ENCODE data around the gene CDK9. TPM values are rescaled to one million over a fixed set of nuclear protein-coding genes. Genes with fewer than 3 reads are reported as not detected.
"Not testable (repeated sequence)": the region's sequence is repeated elsewhere in the genome, so short reads cannot be mapped to it uniquely, and the experiment has no call there.

CDK9 gene
- polyA plus RNA-seq, 1 donor, result 58.7 TPM

DNA sequence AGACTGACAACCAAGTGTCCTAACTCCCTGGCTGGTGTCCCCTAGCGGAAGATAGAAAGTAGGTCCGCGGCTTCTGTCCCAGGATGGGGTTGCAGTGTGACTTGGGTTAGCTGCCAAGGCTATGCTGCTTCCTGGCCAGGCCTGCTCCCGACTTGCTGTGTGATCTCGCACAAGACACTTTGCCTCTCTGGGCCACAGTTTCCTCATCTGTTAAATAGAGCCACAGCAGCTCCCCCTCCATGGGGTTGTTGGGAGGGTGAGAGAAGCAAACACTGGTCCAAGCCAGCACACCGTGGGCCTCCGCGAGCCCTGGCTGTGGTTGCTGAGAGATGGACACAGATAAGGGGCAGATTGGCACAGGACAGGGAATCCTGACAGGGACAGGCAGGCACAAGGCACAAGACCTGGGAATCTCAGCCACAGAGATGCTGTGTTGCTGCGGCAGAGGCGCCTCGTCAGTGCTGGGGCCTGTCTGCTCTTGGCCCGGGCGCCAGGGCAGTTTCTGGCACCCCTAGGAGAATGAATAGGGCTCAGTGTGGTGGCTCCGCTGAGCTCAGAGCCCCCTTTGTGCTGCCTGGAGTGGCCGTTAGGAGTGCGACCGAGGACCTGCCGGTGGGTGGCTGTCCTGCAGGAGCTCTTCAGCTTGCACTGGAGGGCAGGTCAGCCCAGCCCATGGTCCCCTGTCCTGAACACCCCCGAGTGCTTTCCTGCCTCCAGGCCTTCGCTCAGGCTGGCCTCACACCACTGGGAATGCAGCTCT is 5.5 kb upstream of the CDK9 start:
- DNase-seq, result no peak

DNA sequence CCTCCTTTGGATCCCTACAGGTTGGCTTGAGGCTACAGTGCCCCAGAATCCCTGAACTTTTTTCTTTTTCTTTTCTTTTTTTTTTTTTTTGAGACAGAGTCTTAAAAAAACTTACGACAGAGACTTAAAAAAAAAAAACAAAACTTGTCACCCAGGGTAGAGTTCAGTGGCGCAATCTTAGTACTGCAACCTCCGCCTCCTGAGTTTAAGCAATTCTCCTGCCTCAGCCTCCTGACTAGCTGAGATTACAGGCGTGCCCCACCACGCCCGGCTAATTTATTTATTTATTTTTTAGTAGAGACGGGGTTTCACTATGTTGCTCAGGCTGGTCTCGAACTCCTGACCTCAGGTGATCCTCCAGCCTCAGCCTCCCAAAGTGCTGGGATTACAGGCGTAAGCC is 4.9 kb upstream of the CDK9 start:
- not testable (repeated sequence) for DNase-seq

DNA sequence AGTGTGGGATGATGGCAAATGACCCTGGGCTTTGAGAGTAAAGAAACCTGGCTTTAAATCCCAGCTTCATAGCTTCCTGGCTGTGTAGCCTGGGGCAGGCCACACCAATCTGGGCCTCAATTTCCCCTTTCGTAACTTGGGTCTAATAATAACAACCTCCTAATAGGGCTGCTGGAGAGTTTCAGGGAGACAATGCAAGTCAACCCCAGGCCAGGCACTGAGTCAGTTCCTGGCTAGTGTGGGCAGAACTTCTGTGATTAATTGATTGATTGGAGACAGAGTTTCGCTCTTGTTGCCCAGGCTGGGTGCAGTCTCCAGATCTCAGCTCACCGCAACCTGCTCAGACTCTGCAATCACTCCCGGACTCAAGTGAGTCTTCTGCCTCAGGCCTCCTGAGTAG is 4.0 kb upstream of the CDK9 start:
- no peak for DNase-seq

DNA sequence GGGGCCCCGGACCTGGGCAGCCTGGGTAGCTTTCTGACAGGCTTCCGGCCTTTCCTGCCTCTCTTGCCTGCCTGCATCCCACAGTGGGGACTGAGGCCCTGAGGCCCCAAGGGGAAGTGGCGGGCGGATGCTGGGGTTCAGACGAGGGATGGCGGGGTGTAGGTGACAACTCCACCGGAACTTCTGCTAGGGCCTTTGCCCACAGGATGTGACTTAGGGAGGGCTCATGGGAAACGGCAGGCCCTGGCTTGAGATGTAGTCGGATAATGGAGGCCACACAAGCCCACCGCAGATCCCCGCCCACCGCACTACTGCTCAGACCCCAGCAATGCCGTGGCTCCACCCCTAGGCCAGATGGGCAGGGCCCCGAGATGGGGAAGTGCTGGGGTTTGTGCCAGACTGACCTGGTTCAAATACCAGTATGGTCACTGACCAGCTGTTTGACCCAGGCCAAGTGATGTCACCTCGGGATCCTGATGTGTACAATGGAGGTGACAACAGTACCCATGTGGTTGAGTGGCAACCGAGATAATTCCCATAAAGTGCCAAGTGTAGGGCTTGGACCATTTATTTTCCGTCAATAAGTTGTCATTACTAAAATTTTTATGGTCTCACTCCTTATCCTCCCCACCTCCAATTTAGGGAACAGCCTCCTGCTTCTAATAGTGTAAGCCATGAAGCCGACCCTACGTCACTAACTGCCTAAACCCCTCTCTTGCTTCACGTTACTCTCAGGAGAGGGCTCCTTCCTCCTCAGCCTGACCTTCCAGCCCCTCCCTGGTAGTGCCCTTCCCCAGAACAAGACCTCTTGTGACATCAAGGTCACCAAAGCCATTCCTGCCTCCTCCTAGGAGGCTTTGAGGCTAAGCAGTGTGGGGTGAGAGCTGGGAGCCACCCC is 2.5 kb upstream of the CDK9 start:
- DNase-seq, result no peak

DNA sequence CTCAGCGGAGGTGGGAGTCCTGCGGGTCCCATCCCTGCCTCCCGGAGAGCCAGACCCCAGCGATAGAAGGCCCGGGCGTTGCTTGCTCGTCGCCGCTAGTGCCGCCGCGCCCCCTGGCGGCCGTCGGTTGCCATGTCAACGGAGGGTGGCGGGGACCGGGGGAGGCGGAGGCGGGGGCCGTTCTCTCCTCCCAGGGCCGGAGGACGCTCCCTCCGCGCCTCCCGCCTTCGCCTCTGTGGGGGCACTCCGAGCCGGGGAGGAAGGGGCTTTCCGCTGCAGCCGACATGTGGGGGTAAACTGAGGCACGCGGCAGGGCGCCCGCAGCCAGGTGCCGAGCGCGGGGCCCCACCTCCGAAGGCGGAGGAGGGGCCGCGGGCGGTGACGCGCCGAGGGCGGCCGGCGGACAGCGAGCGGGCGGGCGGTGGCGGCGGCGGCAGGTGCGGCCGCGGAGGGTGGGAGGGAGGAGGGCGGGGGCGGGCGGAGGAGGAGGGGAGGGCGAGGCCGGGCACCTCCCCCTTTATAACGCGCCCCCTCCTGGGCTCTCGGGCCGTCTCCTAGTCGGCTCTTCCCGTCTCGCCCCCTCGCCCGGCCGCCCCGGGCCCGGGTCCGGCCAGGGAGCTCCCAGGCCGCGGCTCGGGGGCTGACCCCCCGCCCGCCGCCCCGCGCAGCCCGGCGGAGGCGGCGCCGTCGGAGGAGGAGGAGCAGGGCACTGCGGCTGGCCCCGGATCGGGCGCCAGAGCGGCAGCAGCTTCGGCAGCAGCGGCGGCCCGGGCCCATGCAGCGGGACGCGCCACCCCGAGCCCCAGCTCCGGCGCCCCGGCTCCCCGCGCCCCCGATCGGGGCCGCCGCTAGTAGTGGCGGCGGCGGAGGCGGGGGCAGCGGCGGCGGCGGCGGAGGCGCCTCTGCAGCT is 556 bp upstream of the CDK9 start:
- peak; percentile 91 for DNase-seq

DNA sequence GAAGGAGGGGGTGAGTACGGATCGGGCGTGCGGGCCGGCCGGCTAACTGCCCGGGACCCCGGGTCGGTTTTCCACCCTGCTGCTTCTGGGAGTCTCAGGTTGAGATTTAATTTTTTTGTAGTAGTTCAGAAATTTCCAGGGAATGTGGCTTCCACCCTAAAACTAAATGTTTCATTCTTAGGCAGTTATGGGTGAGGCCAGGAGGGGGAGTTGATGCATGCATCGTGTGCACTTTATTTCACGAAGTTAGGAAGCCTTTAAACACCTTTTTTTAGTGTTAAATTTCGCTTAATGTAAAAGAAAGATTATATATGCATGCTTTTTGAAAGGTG is 905 bp downstream of the CDK9 start:
- DNase-seq, result no peak

DNA sequence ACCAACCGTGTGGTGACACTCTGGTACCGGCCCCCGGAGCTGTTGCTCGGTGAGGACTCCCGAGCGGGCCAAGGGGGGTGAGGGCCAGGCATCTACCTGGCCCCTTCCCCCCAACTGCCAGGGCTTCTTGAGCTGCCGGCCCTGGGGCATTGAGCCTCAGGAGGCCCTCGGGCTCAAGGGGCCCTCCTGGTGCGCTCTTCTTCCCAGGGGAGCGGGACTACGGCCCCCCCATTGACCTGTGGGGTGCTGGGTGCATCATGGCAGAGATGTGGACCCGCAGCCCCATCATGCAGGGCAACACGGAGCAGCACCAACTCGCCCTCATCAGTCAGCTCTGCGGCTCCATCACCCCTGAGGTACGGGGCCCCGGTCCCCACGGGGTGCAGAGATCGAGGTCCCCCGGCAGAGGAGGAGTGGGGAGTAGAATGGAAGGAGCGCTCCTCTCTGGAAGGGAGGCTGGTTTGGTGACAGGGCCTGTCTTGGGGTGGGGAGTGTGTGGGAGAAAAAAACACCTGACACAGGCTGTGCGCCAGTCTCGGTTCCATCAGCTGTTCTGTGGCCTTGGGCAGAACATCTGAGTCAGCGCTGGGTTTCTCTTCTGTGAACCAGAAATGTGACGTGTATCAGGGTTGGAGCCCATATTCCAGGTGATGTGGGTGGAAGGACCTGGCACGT is 2.6 kb downstream of the CDK9 start:
- DNase-seq, result no peak

DNA sequence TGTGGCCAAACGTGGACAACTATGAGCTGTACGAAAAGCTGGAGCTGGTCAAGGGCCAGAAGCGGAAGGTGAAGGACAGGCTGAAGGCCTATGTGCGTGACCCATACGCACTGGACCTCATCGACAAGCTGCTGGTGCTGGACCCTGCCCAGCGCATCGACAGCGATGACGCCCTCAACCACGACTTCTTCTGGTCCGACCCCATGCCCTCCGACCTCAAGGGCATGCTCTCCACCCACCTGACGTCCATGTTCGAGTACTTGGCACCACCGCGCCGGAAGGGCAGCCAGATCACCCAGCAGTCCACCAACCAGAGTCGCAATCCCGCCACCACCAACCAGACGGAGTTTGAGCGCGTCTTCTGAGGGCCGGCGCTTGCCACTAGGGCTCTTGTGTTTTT is 3.3 kb downstream of the CDK9 start:
- DNase-seq, result no peak

DNA sequence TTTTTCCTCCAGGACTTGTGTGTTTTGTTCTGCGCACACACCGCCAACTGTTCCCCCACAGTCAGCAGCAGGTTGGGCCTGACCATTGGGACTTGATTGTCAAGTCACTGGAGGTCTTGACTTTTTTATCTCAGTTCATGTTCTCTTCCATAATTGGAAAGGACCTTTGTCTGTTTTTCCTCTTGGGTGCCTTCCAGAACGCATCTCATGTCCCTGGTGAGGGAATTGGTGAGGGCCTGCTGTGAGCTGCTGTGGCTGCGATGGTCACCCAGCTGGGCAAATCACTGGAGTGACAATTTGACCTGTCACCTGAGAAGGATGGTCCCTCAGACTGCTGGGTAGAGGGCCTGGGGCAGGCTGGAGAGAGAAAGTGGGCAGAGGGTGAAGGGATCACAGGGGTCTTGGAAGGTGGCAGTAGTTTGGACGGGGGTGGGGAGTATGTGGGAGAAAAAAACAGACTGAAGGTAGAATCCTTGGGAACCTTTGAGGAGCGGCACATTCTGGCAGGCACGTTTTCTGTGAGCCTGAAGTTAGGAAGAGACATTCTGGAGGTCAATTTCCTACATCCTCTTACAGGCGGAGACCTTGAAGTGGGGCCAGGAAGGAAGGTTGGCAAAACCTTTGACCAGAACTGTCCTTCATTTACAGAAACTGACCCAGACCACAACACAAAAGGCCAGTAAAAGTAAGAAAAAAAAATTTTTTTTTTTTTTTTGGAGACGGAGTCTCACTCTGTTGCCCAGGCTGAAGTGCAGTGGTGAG is 4.4 kb downstream of the CDK9 start:
- DNase-seq, result no peak

DNA sequence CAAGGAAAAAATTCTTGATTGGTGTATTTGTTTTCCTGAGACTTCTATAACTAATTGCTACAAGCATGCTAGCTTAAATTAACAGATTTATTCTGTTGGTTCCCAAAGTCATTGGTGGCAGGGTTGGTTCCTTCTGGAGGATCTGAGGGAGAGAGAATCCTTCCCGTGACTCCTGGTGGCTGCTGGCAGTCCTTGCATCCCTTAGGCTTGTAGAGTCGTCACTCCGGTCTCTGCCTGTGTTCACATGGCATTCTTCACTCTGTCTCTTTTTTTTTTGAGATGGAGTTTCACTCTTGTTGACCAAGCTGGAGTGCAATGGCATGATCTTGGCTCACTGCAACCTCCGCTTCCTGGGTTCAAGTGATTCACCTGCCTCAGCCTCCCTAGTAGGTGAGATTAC is 5.3 kb downstream of the CDK9 start:
- no peak for DNase-seq

DNA sequence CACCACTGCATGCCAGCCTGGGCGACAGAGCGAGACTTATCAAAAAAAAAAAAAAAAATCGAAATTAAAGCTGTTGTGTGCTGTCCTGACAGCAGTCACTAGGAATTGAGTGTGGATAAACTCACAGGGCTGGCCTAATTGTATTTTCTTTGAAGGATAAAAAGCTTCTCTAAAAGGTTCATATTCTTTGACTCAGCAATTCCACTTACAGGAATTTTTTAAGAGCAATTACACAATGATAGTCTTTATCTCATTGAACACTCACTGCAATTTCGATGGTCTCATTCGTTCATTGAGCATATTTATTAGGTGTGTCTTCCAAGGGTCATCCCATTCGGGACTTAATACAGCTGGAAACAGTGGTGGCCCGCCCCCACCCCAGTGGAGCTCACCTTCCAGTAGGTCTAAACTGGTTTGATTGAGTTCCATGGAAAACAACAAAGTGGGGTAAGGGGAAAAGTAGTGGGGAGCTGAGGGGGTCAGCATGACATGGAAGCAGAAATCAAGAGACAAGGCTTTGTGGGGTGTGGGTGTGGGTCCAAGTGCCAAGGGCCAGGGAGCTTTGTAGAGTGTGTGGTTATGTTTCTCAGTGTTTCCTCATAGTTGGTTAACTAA is 6.7 kb downstream of the CDK9 start:
- DNase-seq, result no peak

DNA sequence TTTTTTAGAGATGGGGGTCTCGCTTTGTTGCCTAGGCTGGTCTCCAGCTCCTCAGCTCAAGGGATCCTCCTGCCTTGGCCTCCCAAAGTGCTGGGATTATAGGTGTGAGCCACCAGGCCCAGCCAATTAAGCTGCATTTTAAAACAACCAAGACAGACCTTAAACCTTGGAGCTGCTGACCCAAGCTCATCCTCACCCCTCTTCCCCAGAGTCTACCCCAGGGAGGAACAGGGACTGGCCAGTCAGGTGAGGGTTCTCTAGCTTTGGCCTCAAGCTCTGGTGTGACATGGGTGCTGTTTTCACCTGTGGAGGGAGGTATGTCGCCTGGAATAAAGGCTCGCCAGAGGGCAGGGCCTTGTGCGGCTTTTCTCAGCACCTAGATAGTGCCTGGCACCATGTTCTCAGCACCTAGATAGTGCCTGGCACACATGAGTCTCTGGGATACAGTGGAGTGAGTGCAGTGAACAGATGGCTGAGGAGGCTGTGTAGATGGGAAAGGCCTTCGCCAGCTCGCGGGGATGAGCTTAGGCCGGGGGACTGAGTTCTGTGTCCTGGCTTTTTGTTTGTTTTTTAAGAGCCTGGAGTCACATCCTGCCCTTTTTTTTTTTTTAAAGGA is 7.4 kb downstream of the CDK9 start:
- DNase-seq, result no peak

DNA sequence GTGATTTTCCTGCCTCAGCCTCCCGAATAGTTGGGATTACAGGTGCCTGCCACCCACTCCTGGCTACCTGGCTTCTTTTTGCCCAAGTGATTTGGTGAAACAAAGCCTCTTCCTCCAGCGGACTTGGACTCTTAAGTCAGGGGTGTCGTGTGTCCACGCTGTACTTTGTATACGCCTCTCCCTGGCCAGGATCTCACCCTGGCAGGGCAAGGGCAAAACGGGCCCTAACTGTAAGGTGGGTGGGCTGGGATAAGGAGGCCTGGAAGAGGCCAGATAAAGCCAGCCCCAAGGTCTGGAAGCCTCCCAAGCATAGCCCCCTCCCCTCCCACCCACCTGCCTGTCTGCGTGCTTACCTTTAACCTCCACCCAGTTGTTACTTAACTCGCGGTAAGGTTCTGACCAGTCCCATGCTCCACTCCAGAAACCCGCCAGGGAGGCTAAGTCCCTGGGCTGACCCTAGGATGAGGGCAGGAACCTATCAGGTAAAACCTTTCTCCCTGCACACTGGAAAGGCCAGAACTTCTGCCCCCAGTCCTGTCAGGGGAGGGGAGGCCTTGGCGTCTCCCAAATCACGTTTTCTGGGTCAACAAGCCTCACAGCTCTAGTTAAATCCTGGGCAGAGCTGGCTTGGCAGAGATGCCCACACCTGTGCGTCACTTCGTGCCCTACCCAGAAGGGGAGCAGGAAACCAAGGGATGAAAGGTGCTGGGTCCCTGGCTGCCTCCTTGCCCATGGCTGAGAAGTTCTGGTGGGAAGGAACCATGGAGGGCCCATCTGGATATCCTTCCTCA is 8.4 kb downstream of the CDK9 start:
- no peak for DNase-seq

DNA sequence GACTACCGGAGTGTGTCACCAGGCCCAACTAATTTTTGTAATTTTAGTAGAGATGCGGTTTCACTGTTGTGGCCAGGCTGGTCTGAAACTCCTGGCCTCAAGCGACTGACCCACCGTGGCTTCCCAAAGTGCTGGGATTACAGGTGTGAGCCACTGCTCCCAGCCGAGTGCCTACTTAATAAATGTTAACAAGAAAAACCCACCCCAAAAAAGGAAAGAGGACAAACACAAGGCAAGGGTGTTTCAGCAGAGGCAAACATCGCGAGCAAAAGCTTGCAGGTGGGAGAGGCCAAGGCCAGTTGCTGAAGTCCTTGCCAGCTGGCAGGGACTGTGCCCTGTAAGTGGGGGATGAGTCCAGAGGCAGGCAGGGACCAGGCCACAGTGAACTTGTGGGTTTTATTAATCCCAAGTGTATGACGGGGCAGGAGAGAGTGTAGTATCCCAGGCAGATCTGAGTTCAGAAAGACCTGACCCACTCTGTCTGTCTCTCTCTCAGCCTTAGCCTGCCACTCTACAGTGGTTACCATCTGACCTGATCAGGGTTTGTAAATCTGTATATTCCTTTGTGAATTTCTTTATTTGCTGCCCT is 10.5 kb downstream of the CDK9 start:
- DNase-seq, result no peak

DNA sequence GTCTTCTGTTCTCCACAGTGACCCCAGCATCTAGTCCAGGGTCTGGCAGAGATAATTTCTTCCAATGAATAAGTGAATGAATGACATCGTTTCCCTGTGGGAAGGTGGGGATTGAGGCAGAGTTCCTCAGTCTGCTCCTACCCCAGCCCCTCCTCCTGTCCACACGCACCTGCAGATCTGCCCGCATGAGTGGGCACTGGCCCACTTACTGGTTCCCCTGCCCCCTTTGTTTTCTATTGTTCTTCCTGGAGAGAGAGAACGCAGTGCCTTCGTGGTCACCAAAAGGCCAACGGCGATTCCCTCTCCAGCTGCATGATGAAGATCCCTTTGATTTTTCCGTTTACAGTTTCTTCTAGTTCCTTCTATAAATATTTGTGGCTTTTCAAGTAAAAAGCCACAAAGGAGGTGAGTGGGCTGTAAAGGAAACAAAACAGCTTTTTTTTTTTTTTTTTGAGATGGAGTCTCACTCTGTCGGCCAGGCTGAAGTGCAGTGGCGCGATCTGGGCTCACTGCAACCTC is 11.1 kb downstream of the CDK9 start:
- no peak for DNase-seq

DNA sequence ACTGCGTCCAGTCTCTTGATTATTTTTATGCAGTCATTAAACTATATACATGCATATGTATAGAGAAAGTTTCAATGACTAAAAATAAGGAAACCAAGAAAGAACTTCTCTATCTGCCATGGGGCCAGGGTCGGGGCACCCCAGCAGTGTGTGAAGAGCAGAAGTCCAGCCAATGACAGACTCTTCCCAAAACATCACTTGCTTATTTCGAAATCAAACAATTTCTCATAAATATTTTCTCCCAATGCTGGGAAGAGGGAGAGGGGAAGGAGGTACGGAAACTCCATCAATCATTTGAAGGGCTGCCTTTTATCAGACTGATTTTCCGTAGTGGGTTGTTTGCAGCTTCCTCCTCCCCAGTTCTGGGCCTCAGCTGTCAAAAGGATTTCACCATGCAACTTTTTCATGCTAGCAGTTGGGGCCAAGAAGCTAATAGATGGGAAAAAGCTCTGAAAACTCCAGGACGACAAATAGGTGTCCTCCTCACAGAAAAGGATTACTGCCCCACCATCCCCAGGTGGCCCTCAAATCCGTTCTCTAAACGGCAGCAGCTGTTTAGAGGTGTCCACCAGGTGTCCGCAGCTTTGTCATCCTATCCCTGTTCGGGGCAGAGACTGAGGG is 16.2 kb downstream of the CDK9 start:
- DNase-seq, result no peak

DNA sequence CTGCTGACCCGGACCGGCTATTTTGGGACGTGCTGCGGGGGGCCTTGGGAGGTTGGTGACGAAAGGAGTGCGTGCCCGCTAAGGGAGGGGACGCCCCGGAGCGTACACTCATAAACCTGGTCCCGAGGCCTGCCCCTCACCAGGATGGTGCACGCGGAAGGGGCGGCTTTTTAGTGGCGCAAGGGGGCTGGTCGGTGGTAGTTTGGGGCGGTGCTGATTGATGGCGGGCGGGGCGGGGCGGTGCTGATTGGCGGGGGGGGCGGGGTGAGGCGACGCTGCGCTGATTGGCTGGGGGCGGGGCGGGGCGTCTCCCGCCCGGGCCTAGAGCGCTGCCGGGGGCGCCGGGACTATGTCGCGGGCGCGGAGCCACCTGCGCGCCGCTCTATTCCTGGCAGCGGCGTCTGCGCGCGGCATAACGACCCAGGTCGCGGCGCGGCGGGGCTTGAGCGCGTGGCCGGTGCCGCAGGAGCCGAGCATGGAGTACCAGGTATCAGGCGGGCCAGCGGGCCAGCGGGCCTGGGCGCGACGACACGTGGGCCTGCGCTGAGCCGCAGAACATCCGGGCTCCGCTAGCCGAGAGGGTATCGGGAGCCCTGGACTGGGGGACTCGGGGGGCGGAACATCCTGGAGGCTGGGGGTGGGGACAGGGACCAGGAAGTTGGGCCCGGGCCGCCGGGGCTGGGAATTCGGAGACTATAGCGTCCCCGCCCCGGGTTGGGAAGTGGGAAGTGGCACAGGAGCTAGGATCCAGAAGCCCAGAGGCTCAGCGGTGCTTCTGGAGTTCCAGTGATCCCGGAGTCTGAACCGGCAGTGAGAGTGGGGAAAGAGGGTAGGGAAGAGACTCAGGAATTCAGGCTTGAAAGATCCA is 17.0 kb downstream of the CDK9 start, which contains the start of gene FPGS:
FPGS (plus strand) TSS at position 307 of the 868 bp plus-strand sequence; CDS start at position 350, 43 bp downstream.
- DNase-seq, result peak; percentile 91
